Omental fat pad (tissue), 4 donors: ENCODE results near the gene ELMOD3. TPM values are rescaled to one million over a fixed set of nuclear protein-coding genes. Genes with fewer than 3 reads are reported as not detected.

ENCODE experiments used
- ATAC-seq: fragments of 150-250 bp; one replicate; pipeline ENCODE4 v1.9.1; 2016; ENCODE audit warnings: mild to moderate bottlenecking, moderate library complexity; ENCODE audit not compliant: low FRiP score
- DNase-seq: peaks from one replicate; pipeline ENCODE4 v3.0.0-alpha.2; 2019; ENCODE audit warnings: low spot score
- total RNA-seq, 4 donors: library from RNA; depleted of rRNA; stranded (reverse); fragments of >200 nt; gene quantifications; one replicate each; pipeline ENCODE4 v1.1.0, GENCODE V29; 2016
- TF ChIP-seq, protein P1 (sequence below), 3 donors: fragments of 450-650 bp; IDR thresholded peaks; one replicate each; pipeline ENCODE4 v1.5.1; 2016 to 2017; ENCODE audit warnings: antibody characterized with exemption in 3 of 3, mild to moderate bottlenecking in 3 of 3, moderate library complexity in 2 of 3

ELMOD3 gene
- total RNA-seq, 4 donors from 2014 or later, result 42.2 to 83.8 (median 67.9) TPM

DNA sequence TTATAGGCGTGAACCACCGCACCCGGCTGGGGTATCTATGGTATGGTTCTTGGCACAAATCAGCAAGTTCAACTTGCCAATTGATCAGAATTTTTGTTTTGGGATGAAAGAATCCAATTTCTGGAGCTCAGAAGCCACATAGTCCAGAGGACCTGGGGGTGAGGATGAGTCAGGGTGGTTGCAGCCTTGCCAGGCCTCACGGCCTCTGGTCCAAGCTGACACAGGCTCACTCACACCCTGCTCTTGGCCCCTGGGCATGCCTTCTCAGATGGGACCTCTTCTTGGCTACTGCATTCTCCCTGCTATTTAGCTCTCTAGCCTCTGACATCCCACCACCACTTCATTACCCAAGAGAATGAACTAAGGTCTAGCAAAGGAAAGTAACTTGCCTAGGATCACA lies 39.3 kb downstream of the ELMOD3 start:
- DNase-seq (no peak), ATAC-seq (no peak)
- TF ChIP-seq, protein P1, sequence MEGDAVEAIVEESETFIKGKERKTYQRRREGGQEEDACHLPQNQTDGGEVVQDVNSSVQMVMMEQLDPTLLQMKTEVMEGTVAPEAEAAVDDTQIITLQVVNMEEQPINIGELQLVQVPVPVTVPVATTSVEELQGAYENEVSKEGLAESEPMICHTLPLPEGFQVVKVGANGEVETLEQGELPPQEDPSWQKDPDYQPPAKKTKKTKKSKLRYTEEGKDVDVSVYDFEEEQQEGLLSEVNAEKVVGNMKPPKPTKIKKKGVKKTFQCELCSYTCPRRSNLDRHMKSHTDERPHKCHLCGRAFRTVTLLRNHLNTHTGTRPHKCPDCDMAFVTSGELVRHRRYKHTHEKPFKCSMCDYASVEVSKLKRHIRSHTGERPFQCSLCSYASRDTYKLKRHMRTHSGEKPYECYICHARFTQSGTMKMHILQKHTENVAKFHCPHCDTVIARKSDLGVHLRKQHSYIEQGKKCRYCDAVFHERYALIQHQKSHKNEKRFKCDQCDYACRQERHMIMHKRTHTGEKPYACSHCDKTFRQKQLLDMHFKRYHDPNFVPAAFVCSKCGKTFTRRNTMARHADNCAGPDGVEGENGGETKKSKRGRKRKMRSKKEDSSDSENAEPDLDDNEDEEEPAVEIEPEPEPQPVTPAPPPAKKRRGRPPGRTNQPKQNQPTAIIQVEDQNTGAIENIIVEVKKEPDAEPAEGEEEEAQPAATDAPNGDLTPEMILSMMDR (IDR thresholded peaks at IDR 0.05), result no peak

GRCh38 chr2:85394261-85394681 lies 39.7 kb downstream of the ELMOD3 start:
- TF ChIP-seq, protein P1 (IDR thresholded peaks at IDR 0.05), result no peak
- DNase-seq, result no peak
- ATAC-seq, result peak; percentile 5

DNA sequence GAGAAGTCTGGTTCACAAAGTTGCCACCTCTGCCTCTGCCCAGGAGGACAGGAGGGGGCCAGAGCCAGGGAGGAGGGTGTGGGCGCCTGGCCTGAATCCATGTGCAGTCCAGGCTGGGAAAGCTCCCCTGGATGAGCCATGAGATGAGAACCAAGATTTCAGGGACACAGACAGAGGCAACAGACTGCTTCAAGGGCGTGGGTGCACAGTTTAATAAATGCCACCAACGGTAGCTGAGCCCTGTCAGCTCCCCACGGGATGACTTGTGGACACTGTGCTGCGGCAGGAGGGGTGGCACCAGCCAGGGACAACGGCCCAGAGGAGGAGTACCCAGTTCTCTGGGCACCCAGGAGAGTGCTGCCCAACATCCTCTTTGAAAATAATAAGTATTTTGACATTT lies 40.4 kb downstream of the ELMOD3 start:
- TF ChIP-seq, protein P1 (IDR thresholded peaks at IDR 0.05), result no peak
- DNase-seq, result no peak
- ATAC-seq, result no peak

GRCh38 chr2:85395912-85396475 lies 41.4 kb downstream of the ELMOD3 start:
- TF ChIP-seq, protein P1 (IDR thresholded peaks at IDR 0.05), result no peak
- DNase-seq (no peak), ATAC-seq (no peak)

DNA sequence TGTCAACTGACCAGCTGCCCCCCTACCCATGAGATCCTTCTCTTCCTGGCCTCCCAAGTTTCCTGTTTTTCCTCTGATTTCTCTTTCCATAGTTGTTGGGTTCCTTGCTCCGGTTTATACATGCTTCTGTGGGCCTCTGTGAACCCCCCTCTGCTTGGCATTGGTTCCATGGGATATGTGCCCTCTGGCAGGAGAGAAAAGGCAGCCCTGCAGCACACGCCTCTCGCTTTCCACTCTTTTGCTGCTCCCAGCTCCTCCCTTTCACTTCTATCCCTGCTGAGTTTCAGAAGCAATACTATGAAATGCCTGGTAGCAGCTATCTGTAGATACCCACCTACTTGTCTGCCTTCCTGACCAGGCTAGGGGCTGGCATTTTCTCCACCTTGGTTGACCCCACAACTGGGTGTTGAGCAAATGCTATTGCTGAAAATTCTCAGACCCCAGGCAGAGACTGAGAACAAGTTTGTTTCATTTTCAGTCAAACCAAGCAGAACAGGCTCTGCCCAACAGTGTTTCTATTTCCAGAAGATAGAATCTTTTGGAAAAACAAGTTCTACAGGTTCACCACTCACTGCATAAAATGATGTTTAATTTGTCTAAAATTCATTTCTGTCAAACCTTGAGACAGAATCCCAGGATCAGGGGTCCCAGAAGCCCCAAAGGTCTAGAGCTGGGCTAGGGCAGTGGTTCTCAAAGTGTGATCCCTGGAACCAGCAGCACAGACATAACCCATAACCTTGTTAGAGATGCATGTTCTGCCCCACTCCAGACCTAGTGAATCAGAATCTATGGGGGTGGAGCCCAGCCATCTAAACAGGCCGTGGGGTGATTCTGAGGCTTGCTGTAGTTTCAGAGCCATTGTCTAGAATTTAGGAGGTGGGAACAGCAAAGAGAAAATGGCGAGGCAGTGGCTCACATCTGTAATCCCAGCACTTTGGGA lies 42.2 kb downstream of the ELMOD3 start:
- ATAC-seq (peak; percentile 23), DNase-seq (no peak)
- TF ChIP-seq, protein P1 (IDR thresholded peaks at IDR 0.05), result no peak

- ATAC-seq, result no peak
- no peak for DNase-seq
Measured at GRCh38 chr2:85397925-85398331, 43.4 kb downstream of the ELMOD3 start.

More at GRCh38 chr2:85397925-85398331, 43.4 kb downstream of the ELMOD3 start:
- TF ChIP-seq, protein P1 (IDR thresholded peaks at IDR 0.05), result no peak
